Prostate gland (tissue), 2 donors: Measurements from ENCODE around the gene CACNA1D. TPM values are rescaled to one million over a fixed set of nuclear protein-coding genes. Genes with fewer than 3 reads are reported as not detected.

Experiments
- DNase-seq: peaks from one replicate; pipeline ENCODE4 v3.0.0-alpha.2; 2019; ENCODE audit warnings: low spot score
- H3K27ac ChIP-seq, 2 donors: fragments of 200-600 bp; sonication (generic); 2 replicates each; pipeline ENCODE4 v1.5.1; 2017 to 2019
- H3K27me3 ChIP-seq: fragments of 200-600 bp; sonication (generic); replicated peaks from 2 replicates; pipeline ENCODE4 v1.5.1; 2019; ENCODE audit not compliant: insufficient read depth
- H3K36me3 ChIP-seq, 2 donors: fragments of 200-600 bp; sonication (generic); 1 replicate in 1 of 2; 2 replicates in 1 of 2; pipeline versions ENCODE4 v1.5.1 to v1.8.1; 2017 to 2019
- H3K4me1 ChIP-seq: fragments of 200-600 bp; sonication (generic); replicated peaks from 2 replicates; pipeline ENCODE4 v1.5.1; 2019
- H3K4me3 ChIP-seq, 2 donors: fragments of 200-600 bp; sonication (generic); 2 replicates each; pipeline ENCODE4 v1.5.1; 2017 to 2019
- H3K9me3 ChIP-seq: fragments of 200-600 bp; sonication (generic); 2 replicates; pipeline ENCODE4 v1.5.1; 2017
- POLR2A ChIP-seq: fragments of 450-650 bp; IDR thresholded peaks from one replicate; pipeline ENCODE4 v1.6.1; 2016; ENCODE audit warnings: antibody characterized with exemption, mild to moderate bottlenecking
- POLR2AphosphoS5 ChIP-seq: sonication (generic); formaldehyde crosslinking; IDR thresholded peaks from one replicate; pipeline ENCODE4 v1.6.1; 2017; ENCODE audit warnings: antibody characterized with exemption
- WGBS: methylation state at CpG from one replicate; pipeline ENCODE4 v1.1.5; 2018; 5-methylcytosine and 5-hydroxymethylcytosine counted together
- intact Hi-C: fragments of 100-400 bp; cut with DNase I; formaldehyde crosslinking; loops from one replicate; pipeline ENCODE4 v1.14.2; 2022
- total RNA-seq, 2 donors: library from RNA; depleted of rRNA; stranded (reverse); fragments of >200 nt; gene quantifications; one replicate each; pipeline ENCODE4 v1.1.0, GENCODE V29; 2016
- TF ChIP-seq, protein P1 (sequence below), 4 experiments: fragments of 200-600 bp in 2 of 4; fragments of 450-650 bp in 2 of 4; sonication (generic) in 2 of 4; IDR thresholded peaks; 1 replicate in 3 of 4; 2 replicates in 1 of 4; pipeline ENCODE4 v1.5.1; 2016 to 2019; ENCODE audit warnings: antibody characterized with exemption in 4 of 4, mild to moderate bottlenecking in 2 of 4, moderate library complexity in 2 of 4

CACNA1D gene
- total RNA-seq, 2 donors from 2014 or later: 15.5 to 45.1 TPM

DNA sequence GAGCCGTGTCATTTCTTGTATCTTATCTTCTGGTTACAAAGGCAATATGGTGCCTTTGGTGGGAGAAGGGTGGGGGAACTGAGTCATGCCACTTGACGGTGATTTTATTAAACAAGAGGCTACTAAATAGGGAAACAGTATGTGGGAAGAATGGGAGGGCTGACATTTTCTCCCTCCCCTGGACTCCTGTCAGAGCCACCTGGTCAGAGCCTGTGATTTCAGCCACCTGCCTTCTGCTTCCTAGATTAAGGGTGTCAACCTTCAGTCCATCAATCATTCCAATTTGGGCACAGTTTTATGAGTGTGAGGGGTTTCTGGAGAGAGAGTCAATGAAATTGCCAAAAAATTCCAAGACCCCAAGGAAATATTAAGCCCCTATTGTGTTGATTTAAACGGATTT, 264.4 kb downstream of the CACNA1D start:
- Histone ChIP-seq H3K9me3 (no peaks in the 10 kb centered on the region), H3K27ac (no peak overlapping the region), H3K4me3 (no peak overlapping the region), H3K4me1 (no peaks in the 10 kb centered on the region), H3K36me3 (no peaks in the 10 kb centered on the region), H3K27me3 (no peaks in the 10 kb centered on the region)
- intact Hi-C loops: no loop called here
- TF ChIP-seq POLR2A (no peak), POLR2AphosphoS5 (no peak)
- TF ChIP-seq, protein P1, sequence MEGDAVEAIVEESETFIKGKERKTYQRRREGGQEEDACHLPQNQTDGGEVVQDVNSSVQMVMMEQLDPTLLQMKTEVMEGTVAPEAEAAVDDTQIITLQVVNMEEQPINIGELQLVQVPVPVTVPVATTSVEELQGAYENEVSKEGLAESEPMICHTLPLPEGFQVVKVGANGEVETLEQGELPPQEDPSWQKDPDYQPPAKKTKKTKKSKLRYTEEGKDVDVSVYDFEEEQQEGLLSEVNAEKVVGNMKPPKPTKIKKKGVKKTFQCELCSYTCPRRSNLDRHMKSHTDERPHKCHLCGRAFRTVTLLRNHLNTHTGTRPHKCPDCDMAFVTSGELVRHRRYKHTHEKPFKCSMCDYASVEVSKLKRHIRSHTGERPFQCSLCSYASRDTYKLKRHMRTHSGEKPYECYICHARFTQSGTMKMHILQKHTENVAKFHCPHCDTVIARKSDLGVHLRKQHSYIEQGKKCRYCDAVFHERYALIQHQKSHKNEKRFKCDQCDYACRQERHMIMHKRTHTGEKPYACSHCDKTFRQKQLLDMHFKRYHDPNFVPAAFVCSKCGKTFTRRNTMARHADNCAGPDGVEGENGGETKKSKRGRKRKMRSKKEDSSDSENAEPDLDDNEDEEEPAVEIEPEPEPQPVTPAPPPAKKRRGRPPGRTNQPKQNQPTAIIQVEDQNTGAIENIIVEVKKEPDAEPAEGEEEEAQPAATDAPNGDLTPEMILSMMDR (IDR thresholded peaks at IDR 0.05): no peak
- no peak for DNase-seq
- WGBS: 75% methylated on average over 3 of the region's 3 CpGs

DNA sequence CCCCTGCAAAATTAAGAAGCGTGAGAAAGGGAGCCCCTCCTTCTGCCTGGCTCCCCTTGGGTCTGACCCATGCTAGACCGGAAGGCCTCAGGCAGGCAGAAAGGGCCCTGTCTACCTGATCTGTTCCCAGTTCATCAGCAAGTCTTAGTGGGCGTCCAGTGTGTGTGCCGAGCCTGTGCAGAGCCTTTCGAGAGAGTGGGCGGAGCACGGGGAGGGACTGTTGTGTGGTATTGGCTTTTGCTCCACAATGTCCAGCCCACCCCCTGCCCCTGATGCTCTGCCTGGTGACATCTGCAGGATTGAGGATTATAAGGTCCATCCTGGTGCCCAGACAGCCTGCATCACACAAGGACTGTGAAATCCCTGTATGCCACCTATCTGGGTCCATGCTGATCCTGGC, 268.9 kb downstream of the CACNA1D start:
- TF ChIP-seq POLR2A: no peak
- TF ChIP-seq POLR2AphosphoS5: no peak
- TF ChIP-seq, protein P1 (IDR thresholded peaks at IDR 0.05): no peak
- WGBS: 97% methylated on average over 7 of the region's 7 CpGs
- Histone ChIP-seq H3K4me1 (no peaks in the 10 kb centered on the region), H3K27ac (no peak overlapping the region), H3K27me3 (no peaks in the 10 kb centered on the region), H3K36me3 (no peaks in the 10 kb centered on the region), H3K9me3 (no peaks in the 10 kb centered on the region), H3K4me3 (no peak overlapping the region)
- intact Hi-C loops: no loop called here
- no peak for DNase-seq

DNA sequence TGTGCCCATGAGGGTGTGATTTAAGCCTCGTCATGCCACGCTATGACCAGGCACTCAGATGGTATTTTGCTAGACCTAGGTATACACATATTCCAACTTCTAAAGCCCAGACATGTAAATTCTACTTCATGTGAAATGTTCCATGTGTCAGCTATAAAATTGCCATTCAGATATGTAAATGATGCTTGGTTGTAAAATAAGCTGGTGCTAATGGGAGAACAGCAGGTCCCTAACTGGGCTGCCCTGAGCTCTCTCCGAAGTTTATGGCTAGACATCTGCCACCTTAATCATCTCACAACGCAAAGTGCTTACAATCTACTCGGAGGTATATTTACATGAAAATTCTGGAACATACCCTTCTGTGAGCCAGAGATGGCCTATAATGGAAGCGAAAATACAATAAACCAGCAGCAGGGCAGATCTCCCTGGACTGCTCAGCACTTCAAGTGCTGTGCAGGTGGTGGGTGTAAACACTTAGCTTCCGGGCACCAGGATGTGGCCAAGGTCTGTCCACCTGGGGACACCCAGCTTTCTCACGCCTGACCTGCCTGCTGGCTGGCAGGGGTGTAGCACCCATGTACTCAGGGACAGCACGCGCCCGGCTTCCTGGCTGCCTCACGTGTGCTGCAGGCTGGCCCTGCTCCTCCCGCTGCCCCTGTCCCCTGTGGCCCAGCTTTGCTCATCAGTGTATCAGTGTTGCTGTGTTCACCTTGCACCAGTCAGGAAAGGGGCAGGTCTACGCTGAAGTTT, 269.8 kb downstream of the CACNA1D start:
- no peaks in the 10 kb centered on the region for H3K36me3 ChIP-seq

GRCh38 chr3:53765753-53766152, 271.3 kb downstream of the CACNA1D start:
- no peak for TF ChIP-seq POLR2A
- TF ChIP-seq POLR2AphosphoS5: no peak
- TF ChIP-seq, protein P1 (IDR thresholded peaks at IDR 0.05): no peak
- H3K4me3 ChIP-seq: no peak overlapping the region
- H3K36me3 ChIP-seq: no peaks in the 10 kb centered on the region
- no peak for DNase-seq
- no peaks in the 10 kb centered on the region for H3K27me3 ChIP-seq
- H3K27ac ChIP-seq: no peak overlapping the region
- H3K9me3 ChIP-seq: no peaks in the 10 kb centered on the region
- 87% methylated on average over 5 of the region's 5 CpGs for WGBS
- no peaks in the 10 kb centered on the region for H3K4me1 ChIP-seq
- intact Hi-C loops: no loop called here

More for the DNA sequence above, 269.8 kb downstream of the CACNA1D start:
- no peak overlapping the region for H3K27ac ChIP-seq
- no peaks in the 10 kb centered on the region for H3K9me3 ChIP-seq
- intact Hi-C loops: no loop called here
- H3K4me3 ChIP-seq: no peak overlapping the region
- DNase-seq: no peak
- no peaks in the 10 kb centered on the region for H3K4me1 ChIP-seq
- no peaks in the 10 kb centered on the region for H3K27me3 ChIP-seq
- 72% methylated on average over 14 of the region's 14 CpGs for WGBS
- TF ChIP-seq, protein P1 (IDR thresholded peaks at IDR 0.05): no peak
- TF ChIP-seq POLR2AphosphoS5 (no peak), POLR2A (no peak)

- WGBS: 97% methylated on average over 7 of the region's 7 CpGs
- Histone ChIP-seq H3K4me1 (no peaks in the 10 kb centered on the region), H3K9me3 (no peaks in the 10 kb centered on the region), H3K27me3 (no peaks in the 10 kb centered on the region), H3K4me3 (no peak overlapping the region), H3K27ac (no peak overlapping the region), H3K36me3 (no peaks in the 10 kb centered on the region)
- intact Hi-C loops: no loop called here
- TF ChIP-seq, protein P1 (IDR thresholded peaks at IDR 0.05): no peak
- no peak for TF ChIP-seq POLR2A
- TF ChIP-seq POLR2AphosphoS5: no peak
- DNase-seq: no peak
Measured at GRCh38 chr3:53766706-53767105, 272.3 kb downstream of the CACNA1D start.
